HEK293 (cell line): Measurements from ENCODE around the gene CYS1.

Experiments used
- CTCF ChIA-PET: fragments of 350-600 bp; formaldehyde crosslinking; extraction: SDS; loops from one replicate; lab custom pipeline; 2021; ENCODE audit warnings: antibody characterized with exemption; lab: Yijun Ruan, JAX
- POLR2A ChIA-PET: fragments of 300-600 bp; formaldehyde crosslinking; extraction: SDS; loops from one replicate; lab custom pipeline; 2020; ENCODE audit warnings: antibody characterized with exemption, inconsistent platforms; lab: Yijun Ruan, JAX
- H3K27ac ChIP-seq: fragments of 200-500 bp; sonication (Bioruptor generic); 2 replicates; pipeline ENCODE4 v1.5.1; 2014; ENCODE audit warnings: low read depth, low read length, control low read depth, inconsistent platforms; ENCODE audit errors: extremely low read depth
- H3K36me3 ChIP-seq, 2 experiments: fragments of 200-500 bp in 1 of 2; sonication (Bioruptor generic) in 1 of 2; 1 replicate in 1 of 2; 2 replicates in 1 of 2; pipeline ENCODE4 v1.5.1; 2014 to 2017; ENCODE audit warnings: inconsistent platforms in 2 of 2, low read length in 2 of 2; ENCODE audit not compliant: control insufficient read depth in 2 of 2, insufficient read depth in 1 of 2
- H3K4me1 ChIP-seq: fragments of 200-500 bp; sonication (Bioruptor generic); 2 replicates; pipeline ENCODE4 v1.5.1; 2014; ENCODE audit warnings: mild to moderate bottlenecking, low read length, inconsistent platforms; ENCODE audit not compliant: control insufficient read depth, insufficient read depth
- H3K4me3 ChIP-seq: 2 replicates; pipeline ENCODE4 v1.5.1; 2011; ENCODE audit warnings: low read depth, mild to moderate bottlenecking, control low read depth, low read length, moderate library complexity
- H3K9me3 ChIP-seq: fragments of 200-500 bp; sonication (Bioruptor generic); 2 replicates; pipeline ENCODE4 v1.5.1; 2014; ENCODE audit warnings: low read depth, low read length, inconsistent platforms; ENCODE audit not compliant: control insufficient read depth, insufficient read depth
- PRDM1 ChIP-seq: fragments of 450-650 bp; formaldehyde crosslinking; IDR thresholded peaks from 2 replicates; pipeline ENCODE4; 2016; ENCODE audit warnings: missing biosample characterization, missing genetic modification characterization
- ZEB2 ChIP-seq: fragments of 450-650 bp; formaldehyde crosslinking; IDR thresholded peaks from 2 replicates; pipeline ENCODE4 v1.5.1; 2016; ENCODE audit warnings: missing biosample characterization, missing genetic modification characterization
- ZIC2 ChIP-seq: fragments of 450-650 bp; formaldehyde crosslinking; IDR thresholded peaks from 2 replicates; pipeline ENCODE4 v1.5.1; 2016; ENCODE audit warnings: missing biosample characterization, missing genetic modification characterization
- ZNF114 ChIP-seq: fragments of 450-650 bp; formaldehyde crosslinking; IDR thresholded peaks from 2 replicates; pipeline ENCODE4 v1.5.0; 2017; ENCODE audit warnings: missing biosample characterization, missing genetic modification characterization
- ZNF211 ChIP-seq: fragments of 450-650 bp; formaldehyde crosslinking; IDR thresholded peaks from 2 replicates; pipeline ENCODE4 v1.5.1; 2016; ENCODE audit warnings: low read depth, missing biosample characterization, missing genetic modification characterization
- ZNF350 ChIP-seq: fragments of 450-650 bp; formaldehyde crosslinking; IDR thresholded peaks from 2 replicates; pipeline ENCODE4 v1.5.0; 2017; ENCODE audit warnings: missing biosample characterization, mild to moderate bottlenecking, missing genetic modification characterization
- ZNF600 ChIP-seq: fragments of 450-650 bp; formaldehyde crosslinking; IDR thresholded peaks from 2 replicates; pipeline ENCODE4 v1.5.1; 2016; ENCODE audit warnings: missing biosample characterization, missing genetic modification characterization
- ZNF654 ChIP-seq: fragments of 450-650 bp; formaldehyde crosslinking; IDR thresholded peaks from 2 replicates; pipeline ENCODE4 v1.5.1; 2016; ENCODE audit warnings: low read depth, missing biosample characterization, missing genetic modification characterization
- ZNF658 ChIP-seq: fragments of 450-650 bp; formaldehyde crosslinking; IDR thresholded peaks from 2 replicates; pipeline ENCODE4; 2016; ENCODE audit warnings: missing biosample characterization, missing genetic modification characterization
- ZNF692 ChIP-seq: fragments of 450-650 bp; formaldehyde crosslinking; IDR thresholded peaks from 2 replicates; pipeline ENCODE4 v1.5.1; 2016; ENCODE audit warnings: missing biosample characterization, missing genetic modification characterization
- TF ChIP-seq, protein P1 (sequence below): fragments of 450-650 bp; formaldehyde crosslinking; IDR thresholded peaks from 2 replicates; pipeline ENCODE4 v1.5.1; 2016; ENCODE audit warnings: missing biosample characterization, missing genetic modification characterization
- TF ChIP-seq, protein P2 (sequence below): fragments of 450-650 bp; formaldehyde crosslinking; IDR thresholded peaks from 2 replicates; pipeline ENCODE4 v1.5.1; 2016; ENCODE audit warnings: missing biosample characterization, missing genetic modification characterization
- TF ChIP-seq, protein P3 (sequence below): fragments of 450-650 bp; formaldehyde crosslinking; IDR thresholded peaks from 2 replicates; pipeline ENCODE4 v1.5.1; 2017; ENCODE audit warnings: missing biosample characterization, missing genetic modification characterization
- TF ChIP-seq, protein P4 (sequence below): fragments of 450-650 bp; formaldehyde crosslinking; IDR thresholded peaks from 2 replicates; pipeline ENCODE4 v1.5.1; 2017; ENCODE audit warnings: missing biosample characterization, missing genetic modification characterization

The CYS1 gene

DNA sequence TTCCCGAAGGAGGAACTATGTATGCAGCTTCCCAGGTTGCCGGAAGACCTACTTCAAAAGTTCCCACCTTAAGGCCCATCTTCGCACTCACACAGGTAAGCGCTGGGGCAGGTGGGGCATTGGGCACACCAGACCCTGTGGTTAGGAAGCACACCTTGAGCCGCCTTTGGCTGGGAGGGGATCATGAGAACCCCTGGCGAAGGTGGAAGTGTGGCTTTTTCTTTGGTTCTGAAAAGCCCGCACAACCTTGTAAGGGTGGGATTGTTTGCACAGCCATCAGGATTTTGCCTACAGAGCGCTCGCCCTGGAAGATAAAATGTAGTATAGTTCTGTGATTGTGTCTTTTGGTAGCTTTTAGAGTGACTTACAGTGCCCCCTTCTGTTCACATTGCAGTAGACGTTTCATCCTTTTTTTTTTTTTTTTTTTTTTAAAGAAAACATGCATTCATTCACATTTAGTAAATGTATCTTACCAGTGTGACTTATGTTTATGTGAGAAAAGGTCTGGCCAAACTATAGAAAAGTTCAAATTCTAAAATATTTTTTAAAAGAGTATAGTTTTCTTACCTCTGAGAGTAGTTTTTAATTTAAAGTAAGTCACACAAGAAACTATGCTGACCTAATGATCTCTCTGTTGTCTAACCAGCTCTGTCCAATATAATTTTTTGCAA lies 31.6 kb downstream of the CYS1 start:
- Histone ChIP-seq H3K4me3 (no peak overlapping the region), H3K36me3 (peaks cover 0 to 52% of the 10 kb centered on the region in 2 experiments; a peak in 2 of 3 replicates), H3K9me3 (no peaks in the 10 kb centered on the region), H3K4me1 (peaks cover 2% of the 10 kb centered on the region), H3K27ac (no peak overlapping the region)
- TF ChIP-seq ZNF654 (tag by site-specific recombination) (peak; percentile 79), ZEB2 (tag by site-specific recombination) (0 out of 2 replicates have a peak, but pooled peaks have one; percentile 60), ZNF350 (tag by site-specific recombination) (no peak)
- TF ChIP-seq, protein P1, sequence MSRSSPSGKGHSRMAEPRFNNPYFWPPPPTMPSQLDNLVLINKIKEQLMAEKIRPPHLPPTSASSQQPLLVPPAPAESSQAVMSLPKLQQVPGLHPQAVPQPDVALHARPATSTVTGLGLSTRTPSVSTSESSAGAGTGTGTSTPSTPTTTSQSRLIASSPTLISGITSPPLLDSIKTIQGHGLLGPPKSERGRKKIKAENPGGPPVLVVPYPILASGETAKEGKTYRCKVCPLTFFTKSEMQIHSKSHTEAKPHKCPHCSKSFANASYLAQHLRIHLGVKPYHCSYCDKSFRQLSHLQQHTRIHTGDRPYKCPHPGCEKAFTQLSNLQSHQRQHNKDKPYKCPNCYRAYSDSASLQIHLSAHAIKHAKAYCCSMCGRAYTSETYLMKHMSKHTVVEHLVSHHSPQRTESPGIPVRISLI (tag by site-specific recombination): peak; percentile 96
- TF ChIP-seq, protein P2, sequence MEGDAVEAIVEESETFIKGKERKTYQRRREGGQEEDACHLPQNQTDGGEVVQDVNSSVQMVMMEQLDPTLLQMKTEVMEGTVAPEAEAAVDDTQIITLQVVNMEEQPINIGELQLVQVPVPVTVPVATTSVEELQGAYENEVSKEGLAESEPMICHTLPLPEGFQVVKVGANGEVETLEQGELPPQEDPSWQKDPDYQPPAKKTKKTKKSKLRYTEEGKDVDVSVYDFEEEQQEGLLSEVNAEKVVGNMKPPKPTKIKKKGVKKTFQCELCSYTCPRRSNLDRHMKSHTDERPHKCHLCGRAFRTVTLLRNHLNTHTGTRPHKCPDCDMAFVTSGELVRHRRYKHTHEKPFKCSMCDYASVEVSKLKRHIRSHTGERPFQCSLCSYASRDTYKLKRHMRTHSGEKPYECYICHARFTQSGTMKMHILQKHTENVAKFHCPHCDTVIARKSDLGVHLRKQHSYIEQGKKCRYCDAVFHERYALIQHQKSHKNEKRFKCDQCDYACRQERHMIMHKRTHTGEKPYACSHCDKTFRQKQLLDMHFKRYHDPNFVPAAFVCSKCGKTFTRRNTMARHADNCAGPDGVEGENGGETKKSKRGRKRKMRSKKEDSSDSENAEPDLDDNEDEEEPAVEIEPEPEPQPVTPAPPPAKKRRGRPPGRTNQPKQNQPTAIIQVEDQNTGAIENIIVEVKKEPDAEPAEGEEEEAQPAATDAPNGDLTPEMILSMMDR (tag by site-specific recombination): peak; percentile 31; the same call in 1 of the 2 replicates
- CTCF ChIA-PET: interaction anchor here (0.5 to 6.3 kb wide), 28 partner anchors 9 to 453 kb away, joined by 3 to 66 read pairs (median 3); partner anchors contain the start of gene TAF1B
- POLR2A ChIA-PET: interaction anchor here (0.6 to 1.4 kb wide), 5 partner anchors 8 to 235 kb away, joined by 3 to 11 read pairs (median 4); no protein-coding TSS in a partner anchor

GRCh38 chr2:10047616-10048500 lies 32.4 kb downstream of the CYS1 start:
- POLR2A ChIA-PET: interaction anchor here (0.6 to 2.1 kb wide), 7 partner anchors 9 to 234 kb away, joined by 3 to 11 read pairs (median 4); partner anchors contain the start of gene TAF1B
- peaks cover 2% of the 10 kb centered on the region for H3K4me1 ChIP-seq
- H3K4me3 ChIP-seq: no peak overlapping the region
- H3K27ac ChIP-seq: no peak overlapping the region
- CTCF ChIA-PET: interaction anchor here (0.6 to 6.3 kb wide), 21 partner anchors 10 to 453 kb away, joined by 3 to 66 read pairs (median 5); partner anchors contain the start of gene TAF1B
- TF ChIP-seq ZIC2 (tag by site-specific recombination) (peak; percentile 16; the same call in 1 of the 2 replicates), ZNF600 (tag by site-specific recombination) (peak; percentile 51)
- TF ChIP-seq, protein P2 (tag by site-specific recombination): no peak
- peaks cover 0 to 44% of the 10 kb centered on the region in 2 experiments; a peak in 2 of 3 replicates for H3K36me3 ChIP-seq
- no peaks in the 10 kb centered on the region for H3K9me3 ChIP-seq

DNA sequence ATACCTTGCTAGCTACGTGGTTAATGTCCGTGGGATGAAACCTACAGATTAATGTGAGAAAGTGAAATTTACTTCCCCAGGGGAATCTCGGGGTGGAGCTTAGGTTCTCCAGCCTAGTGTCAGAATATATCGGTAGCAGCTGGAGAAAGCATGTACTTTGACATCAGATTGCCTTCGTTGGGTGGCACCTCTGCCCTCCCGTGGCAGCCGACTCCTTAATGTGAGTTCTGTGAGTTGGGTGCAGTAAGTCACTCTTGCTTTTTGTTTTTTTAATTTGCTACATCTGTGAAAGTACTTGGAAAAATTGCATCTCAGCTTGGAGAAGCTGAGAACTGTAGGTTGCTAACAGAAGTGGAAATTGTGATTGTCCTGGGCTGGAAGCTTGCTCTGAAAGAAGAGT lies 33.3 kb downstream of the CYS1 start:
- CTCF ChIA-PET: interaction anchor here (0.5 to 6.3 kb wide), 12 partner anchors 15 to 388 kb away, joined by 3 to 66 read pairs (median 5); partner anchors contain the start of gene TAF1B
- peaks cover 0 to 37% of the 10 kb centered on the region in 2 experiments; a peak in 2 of 3 replicates for H3K36me3 ChIP-seq

More for the DNA sequence above, 33.3 kb downstream of the CYS1 start:
- no peak overlapping the region for H3K27ac ChIP-seq
- POLR2A ChIA-PET: interaction anchor here (1.4 to 2.1 kb wide), 2 partner anchors 10 to 204 kb away, joined by 4 to 7 read pairs; partner anchors contain the start of gene TAF1B
- no peaks in the 10 kb centered on the region for H3K9me3 ChIP-seq
- TF ChIP-seq ZNF114 (tag by site-specific recombination) (no peak), ZNF658 (tag by site-specific recombination) (no peak), ZNF692 (tag by site-specific recombination) (no peak), ZEB2 (tag by site-specific recombination) (no peak), ZNF211 (tag by site-specific recombination) (no peak), PRDM1 (tag by site-specific recombination) (peak; percentile 58)
- TF ChIP-seq, protein P3, sequence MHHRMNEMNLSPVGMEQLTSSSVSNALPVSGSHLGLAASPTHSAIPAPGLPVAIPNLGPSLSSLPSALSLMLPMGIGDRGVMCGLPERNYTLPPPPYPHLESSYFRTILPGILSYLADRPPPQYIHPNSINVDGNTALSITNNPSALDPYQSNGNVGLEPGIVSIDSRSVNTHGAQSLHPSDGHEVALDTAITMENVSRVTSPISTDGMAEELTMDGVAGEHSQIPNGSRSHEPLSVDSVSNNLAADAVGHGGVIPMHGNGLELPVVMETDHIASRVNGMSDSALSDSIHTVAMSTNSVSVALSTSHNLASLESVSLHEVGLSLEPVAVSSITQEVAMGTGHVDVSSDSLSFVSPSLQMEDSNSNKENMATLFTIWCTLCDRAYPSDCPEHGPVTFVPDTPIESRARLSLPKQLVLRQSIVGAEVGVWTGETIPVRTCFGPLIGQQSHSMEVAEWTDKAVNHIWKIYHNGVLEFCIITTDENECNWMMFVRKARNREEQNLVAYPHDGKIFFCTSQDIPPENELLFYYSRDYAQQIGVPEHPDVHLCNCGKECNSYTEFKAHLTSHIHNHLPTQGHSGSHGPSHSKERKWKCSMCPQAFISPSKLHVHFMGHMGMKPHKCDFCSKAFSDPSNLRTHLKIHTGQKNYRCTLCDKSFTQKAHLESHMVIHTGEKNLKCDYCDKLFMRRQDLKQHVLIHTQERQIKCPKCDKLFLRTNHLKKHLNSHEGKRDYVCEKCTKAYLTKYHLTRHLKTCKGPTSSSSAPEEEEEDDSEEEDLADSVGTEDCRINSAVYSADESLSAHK (tag by site-specific recombination): no peak
- TF ChIP-seq, protein P4, sequence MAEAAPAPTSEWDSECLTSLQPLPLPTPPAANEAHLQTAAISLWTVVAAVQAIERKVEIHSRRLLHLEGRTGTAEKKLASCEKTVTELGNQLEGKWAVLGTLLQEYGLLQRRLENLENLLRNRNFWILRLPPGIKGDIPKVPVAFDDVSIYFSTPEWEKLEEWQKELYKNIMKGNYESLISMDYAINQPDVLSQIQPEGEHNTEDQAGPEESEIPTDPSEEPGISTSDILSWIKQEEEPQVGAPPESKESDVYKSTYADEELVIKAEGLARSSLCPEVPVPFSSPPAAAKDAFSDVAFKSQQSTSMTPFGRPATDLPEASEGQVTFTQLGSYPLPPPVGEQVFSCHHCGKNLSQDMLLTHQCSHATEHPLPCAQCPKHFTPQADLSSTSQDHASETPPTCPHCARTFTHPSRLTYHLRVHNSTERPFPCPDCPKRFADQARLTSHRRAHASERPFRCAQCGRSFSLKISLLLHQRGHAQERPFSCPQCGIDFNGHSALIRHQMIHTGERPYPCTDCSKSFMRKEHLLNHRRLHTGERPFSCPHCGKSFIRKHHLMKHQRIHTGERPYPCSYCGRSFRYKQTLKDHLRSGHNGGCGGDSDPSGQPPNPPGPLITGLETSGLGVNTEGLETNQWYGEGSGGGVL: no peak
- TF ChIP-seq, all 188 proteins: peak for 1
- Histone ChIP-seq H3K4me1 (peaks cover 2% of the 10 kb centered on the region), H3K4me3 (no peak overlapping the region)
